AG04450 (cell line): ENCODE measurements around the gene DNAJC3. TPM values are rescaled to one million over a fixed set of nuclear protein-coding genes. Genes with fewer than 3 reads are reported as not detected.

Experiments used
- CTCF ChIA-PET: fragments of 300-600, 350-600 bp; formaldehyde crosslinking; extraction: SDS; loops from one replicate; lab custom pipeline; 2022; ENCODE audit warnings: antibody characterized with exemption, inconsistent platforms; lab: Charles Lee
- POLR2A ChIA-PET: fragments of 350-600 bp; formaldehyde crosslinking; extraction: SDS; loops from one replicate; lab custom pipeline; 2021; ENCODE audit warnings: antibody characterized with exemption, inconsistent platforms; lab: Yijun Ruan, JAX
- DNase-seq: peaks from one replicate; pipeline ENCODE4 v3.0.0-alpha.2; 2011; ENCODE audit warnings: low read depth, low spot score
- H3K27ac ChIP-seq: one replicate; pipeline ENCODE4 v1.5.1; 2012; ENCODE audit warnings: low read depth, low read length, control low read depth
- H3K27me3 ChIP-seq: one replicate; pipeline ENCODE4 v1.6.0; 2012; ENCODE audit warnings: low read length; ENCODE audit not compliant: control insufficient read depth, insufficient read depth
- H3K4me3 ChIP-seq: 2 replicates; pipeline ENCODE4 v1.5.1; 2011; ENCODE audit warnings: mild to moderate bottlenecking, low read depth, low read length, control low read depth
- H3K9me3 ChIP-seq: 2 replicates; pipeline ENCODE4 v1.5.1; 2012; ENCODE audit warnings: low read length; ENCODE audit not compliant: control insufficient read depth, insufficient read depth
- polyA plus RNA-seq: library from polyadenylated mRNA; depleted of rRNA; stranded (reverse); fragments of >200 nt; gene quantifications from 2 replicates; pipeline ENCODE4 v1.2.3, GENCODE V29; 2011
- TF ChIP-seq, protein P1 (sequence below): IDR thresholded peaks from 2 replicates; pipeline ENCODE4 v1.5.1; 2011; ENCODE audit warnings: low read depth, low read length, control low read depth, inconsistent platforms

The DNAJC3 gene
- polyA plus RNA-seq, 1 experiment: 30.2 TPM

GRCh38 chr13:95713651-95714050 is 36.7 kb downstream of the DNAJC3 start:
- no peaks in the 10 kb centered on the region for H3K27me3 ChIP-seq
- TF ChIP-seq, protein P1, sequence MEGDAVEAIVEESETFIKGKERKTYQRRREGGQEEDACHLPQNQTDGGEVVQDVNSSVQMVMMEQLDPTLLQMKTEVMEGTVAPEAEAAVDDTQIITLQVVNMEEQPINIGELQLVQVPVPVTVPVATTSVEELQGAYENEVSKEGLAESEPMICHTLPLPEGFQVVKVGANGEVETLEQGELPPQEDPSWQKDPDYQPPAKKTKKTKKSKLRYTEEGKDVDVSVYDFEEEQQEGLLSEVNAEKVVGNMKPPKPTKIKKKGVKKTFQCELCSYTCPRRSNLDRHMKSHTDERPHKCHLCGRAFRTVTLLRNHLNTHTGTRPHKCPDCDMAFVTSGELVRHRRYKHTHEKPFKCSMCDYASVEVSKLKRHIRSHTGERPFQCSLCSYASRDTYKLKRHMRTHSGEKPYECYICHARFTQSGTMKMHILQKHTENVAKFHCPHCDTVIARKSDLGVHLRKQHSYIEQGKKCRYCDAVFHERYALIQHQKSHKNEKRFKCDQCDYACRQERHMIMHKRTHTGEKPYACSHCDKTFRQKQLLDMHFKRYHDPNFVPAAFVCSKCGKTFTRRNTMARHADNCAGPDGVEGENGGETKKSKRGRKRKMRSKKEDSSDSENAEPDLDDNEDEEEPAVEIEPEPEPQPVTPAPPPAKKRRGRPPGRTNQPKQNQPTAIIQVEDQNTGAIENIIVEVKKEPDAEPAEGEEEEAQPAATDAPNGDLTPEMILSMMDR: no peak
- no peak for DNase-seq
- H3K9me3 ChIP-seq: no peaks in the 10 kb centered on the region
- ChIA-PET POLR2A (no interaction called here), CTCF (interaction anchor here (0.6 kb wide), 1 partner anchor 1040 kb away, joined by 3 read pairs; no protein-coding TSS in a partner anchor)
- no peak overlapping the region for H3K4me3 ChIP-seq
- H3K27ac ChIP-seq: no peak overlapping the region

- peak; percentile 38 for DNase-seq
- H3K9me3 ChIP-seq: no peaks in the 10 kb centered on the region
- ChIA-PET POLR2A (interaction anchor here (1.3 kb wide), 1 partner anchor 38 kb away, joined by 5 read pairs; the partner anchor contains the start of gene DNAJC3), CTCF (interaction anchor here (0.9 kb wide), 1 partner anchor 8 kb away, joined by 3 read pairs; no protein-coding TSS in a partner anchor)
- no peak overlapping the region for H3K4me3 ChIP-seq
- no peaks in the 10 kb centered on the region for H3K27me3 ChIP-seq
- H3K27ac ChIP-seq: no peak overlapping the region
- TF ChIP-seq, protein P1: no peak
These were observed 37.3 kb downstream of the DNAJC3 start for GRCh38 chr13:95714142-95714832.

DNA sequence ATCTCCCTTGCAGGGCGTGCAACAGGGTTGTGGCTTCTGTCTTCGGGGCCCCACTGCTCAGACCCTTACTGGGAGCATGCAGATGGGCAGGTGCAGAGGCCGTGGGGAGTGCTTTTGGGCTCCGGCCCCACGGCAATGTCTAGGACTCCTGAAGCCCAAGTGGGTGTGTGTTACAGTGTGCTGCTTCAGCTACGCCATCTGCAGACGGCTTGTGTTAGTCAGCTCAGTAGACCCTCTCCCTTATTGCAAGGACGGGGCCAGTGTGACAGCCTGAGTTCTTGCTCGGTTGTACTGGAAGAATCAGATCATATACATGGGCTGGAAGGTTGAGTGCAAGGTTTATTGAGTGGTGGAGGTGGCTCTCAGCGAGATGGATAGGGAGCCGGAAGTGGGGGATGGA is 39.3 kb downstream of the DNAJC3 start:
- DNase-seq: no peak
- Histone ChIP-seq H3K27ac (no peak overlapping the region), H3K27me3 (no peaks in the 10 kb centered on the region), H3K9me3 (no peaks in the 10 kb centered on the region), H3K4me3 (no peak overlapping the region)
- TF ChIP-seq, protein P1: no peak
- ChIA-PET CTCF (no interaction called here), POLR2A (no interaction called here)

DNA sequence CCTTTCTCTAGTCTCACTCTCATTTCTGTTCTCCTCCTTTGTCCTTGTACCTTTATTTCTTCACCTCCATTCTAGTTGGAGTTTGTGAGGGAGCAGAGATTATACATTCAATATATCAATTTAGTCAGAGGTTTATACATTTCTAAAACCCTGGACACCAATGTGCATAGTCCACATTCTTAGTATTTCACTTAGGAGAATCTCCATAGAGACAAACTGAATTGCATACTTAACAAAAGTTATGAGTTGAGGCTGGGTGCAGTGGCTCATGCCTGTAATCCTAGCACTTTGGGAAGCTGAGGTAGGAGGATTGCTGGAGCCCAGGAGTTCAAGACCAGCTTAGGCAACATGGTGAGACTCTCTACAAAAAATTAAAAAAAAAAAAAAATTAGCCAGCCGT is 45.3 kb downstream of the DNAJC3 start:
- POLR2A ChIA-PET: interaction anchor here (0.7 kb wide), 1 partner anchor 15 kb away, joined by 4 read pairs; no protein-coding TSS in a partner anchor
- H3K4me3 ChIP-seq: no peak overlapping the region
- no peak for DNase-seq
- H3K27ac ChIP-seq: no peak overlapping the region
- H3K27me3 ChIP-seq: no peaks in the 10 kb centered on the region
- TF ChIP-seq, protein P1: no peak
- no peaks in the 10 kb centered on the region for H3K9me3 ChIP-seq
- CTCF ChIA-PET: no interaction called here

DNA sequence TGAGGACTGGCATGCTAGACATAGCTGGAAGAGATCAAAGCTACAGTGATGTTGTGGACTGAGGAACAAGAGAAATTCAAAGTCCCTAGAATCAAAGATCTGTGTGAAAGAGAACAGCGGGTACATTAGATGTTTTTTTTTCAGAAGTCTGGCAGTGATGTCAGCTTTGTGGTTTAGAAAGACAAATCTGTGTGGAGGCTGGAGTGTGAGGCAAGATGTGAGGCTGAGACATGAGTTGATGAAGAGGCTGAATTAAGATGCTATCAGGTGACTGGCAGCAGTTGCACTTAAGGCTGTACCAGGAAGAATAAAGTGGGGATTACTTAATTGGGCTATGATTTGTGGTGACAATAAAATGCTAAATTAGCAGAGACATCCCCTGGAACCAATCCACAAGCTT is 46.5 kb downstream of the DNAJC3 start:
- Histone ChIP-seq H3K27ac (no peak overlapping the region), H3K9me3 (no peaks in the 10 kb centered on the region), H3K4me3 (no peak overlapping the region), H3K27me3 (no peaks in the 10 kb centered on the region)
- DNase-seq: no peak
- POLR2A ChIA-PET: no interaction called here
- TF ChIP-seq, protein P1: no peak
- CTCF ChIA-PET: no interaction called here
